ENCODE results near the gene PSMC2. TPM values are rescaled to one million over a fixed set of nuclear protein-coding genes. Genes with fewer than 3 reads are reported as not detected.

PSMC2 gene
- total and polyA plus RNA-seq, 2 donors (not counting 1 experiment from before 2014, with no cell fraction given): 29.8 to 51.1 TPM

- CTCF ChIA-PET: no interaction called here
- Mint-ChIP-seq H3K27me3 (peaks cover 7% of the 10 kb centered on the region), H3K9me3 (ENCODE audit: insufficient read depth) (no peaks in the 10 kb centered on the region), H3K27ac (no peak overlapping the region), H3K4me3 (no peak overlapping the region), H3K4me1 (no peaks in the 10 kb centered on the region)
- intact Hi-C loops (cut with micrococcal nuclease): no loop called here
- DNase-seq: no peak
- Histone ChIP-seq H3K4me2 (replicated peaks; ENCODE audit: low read depth, low read length, poor library complexity, severe bottlenecking) (no peak overlapping the region), H3K79me2 (ENCODE audit: control insufficient read depth, insufficient read depth, low read length) (no peaks in the 10 kb centered on the region), H4K20me1 (ENCODE audit: control insufficient read depth, insufficient read depth, low read length, poor library complexity, severe bottlenecking) (no peaks in the 10 kb centered on the region), H3K4me1 (ENCODE audit: control insufficient read depth in 2 of 2, insufficient read depth in 2 of 2, low read length in 2 of 2) (no peaks in the 10 kb centered on the region), H3K9me3 (ENCODE audit: control extremely low read depth in 1 of 3, control insufficient read depth in 2 of 3, insufficient read depth in 1 of 3, low read length in 2 of 3) (no peaks in the 10 kb centered on the region), H2AFZ (ENCODE audit: insufficient read depth, low read depth, low read length, poor library complexity, severe bottlenecking) (no peak overlapping the region), H3K27me3 (replicated peaks in 1 of 4; ENCODE audit: control extremely low read depth in 1 of 4, control insufficient read depth in 3 of 4, insufficient read depth in 4 of 4, low read length in 3 of 4) (peaks cover 0 to 3% (median 0%) of the 10 kb centered on the region in 4 experiments), H3K4me3 (ENCODE audit: control extremely low read depth in 1 of 5, extremely low read depth in 1 of 5, insufficient read depth in 1 of 5, low read depth in 2 of 5, low read length in 4 of 5) (no peak overlapping the region), H3K36me3 (replicated peaks in 1 of 2; ENCODE audit: control extremely low read depth in 1 of 2, control insufficient read depth in 1 of 2, extremely low read depth in 1 of 2, insufficient read depth in 2 of 2, low read length in 1 of 2) (no peaks in the 10 kb centered on the region), H3K9ac (ENCODE audit: low read length) (no peak overlapping the region), H3K27ac (ENCODE audit: low read length in 2 of 2) (no peak overlapping the region)
- POLR2A ChIA-PET: no interaction called here
- TF ChIP-seq CTCF (IDR thresholded peaks at IDR 0.05): no peak
- TF ChIP-seq EZH2 (IDR thresholded peaks at IDR 0.05; ENCODE audit: borderline replicate concordance, insufficient read depth, low read depth, low read length, poor library complexity, severe bottlenecking): no peak
- no peak for ATAC-seq (ENCODE audit: low read depth)
- WGBS (ENCODE audit: insufficient coverage): 100% methylated on average over 1 of the region's 4 CpGs
Measured at GRCh38 chr7:103394566-103394965, 47.1 kb downstream of the PSMC2 start.

GRCh38 chr7:103395071-103395470 lies 47.6 kb downstream of the PSMC2 start:
- intact Hi-C loops (cut with micrococcal nuclease): no loop called here
- peaks cover 0 to 3% (median 0%) of the 10 kb centered on the region in 4 experiments for H3K27me3 ChIP-seq (replicated peaks in 1 of 4; ENCODE audit: control extremely low read depth in 1 of 4, control insufficient read depth in 3 of 4, insufficient read depth in 4 of 4, low read length in 3 of 4)
- ChIA-PET CTCF (no interaction called here), POLR2A (no interaction called here)
- peaks cover under 1% of the 10 kb centered on the region for H3K9me3 Mint-ChIP-seq (ENCODE audit: insufficient read depth)
- H4K20me1 ChIP-seq (ENCODE audit: control insufficient read depth, insufficient read depth, low read length, poor library complexity, severe bottlenecking): no peaks in the 10 kb centered on the region
- no peak overlapping the region for H3K27ac ChIP-seq (ENCODE audit: low read length in 2 of 2)
- no peaks in the 10 kb centered on the region for H3K36me3 ChIP-seq (replicated peaks in 1 of 2; ENCODE audit: control extremely low read depth in 1 of 2, control insufficient read depth in 1 of 2, extremely low read depth in 1 of 2, insufficient read depth in 2 of 2, low read length in 1 of 2)
- TF ChIP-seq EZH2 (IDR thresholded peaks at IDR 0.05; ENCODE audit: borderline replicate concordance, insufficient read depth, low read depth, low read length, poor library complexity, severe bottlenecking): no peak
- TF ChIP-seq CTCF (IDR thresholded peaks at IDR 0.05): no peak
- DNase-seq (no peak), ATAC-seq (ENCODE audit: low read depth) (no peak)
- H3K4me3 ChIP-seq (ENCODE audit: control extremely low read depth in 1 of 5, extremely low read depth in 1 of 5, insufficient read depth in 1 of 5, low read depth in 2 of 5, low read length in 4 of 5): no peak overlapping the region
- H3K4me1 ChIP-seq (ENCODE audit: control insufficient read depth in 2 of 2, insufficient read depth in 2 of 2, low read length in 2 of 2): no peaks in the 10 kb centered on the region
- peaks cover 7% of the 10 kb centered on the region for H3K27me3 Mint-ChIP-seq
- H3K79me2 ChIP-seq (ENCODE audit: control insufficient read depth, insufficient read depth, low read length): no peaks in the 10 kb centered on the region
- no peak overlapping the region for H3K9ac ChIP-seq (ENCODE audit: low read length)
- WGBS (ENCODE audit: insufficient coverage): no CpG with 5 or more reads among the region's 1 CpG
- no peak overlapping the region for H3K4me3 Mint-ChIP-seq
- H3K9me3 ChIP-seq (ENCODE audit: control extremely low read depth in 1 of 3, control insufficient read depth in 2 of 3, insufficient read depth in 1 of 3, low read length in 2 of 3): no peaks in the 10 kb centered on the region
- no peak overlapping the region for H3K4me2 ChIP-seq (replicated peaks; ENCODE audit: low read depth, low read length, poor library complexity, severe bottlenecking)
- H2AFZ ChIP-seq (ENCODE audit: insufficient read depth, low read depth, low read length, poor library complexity, severe bottlenecking): no peak overlapping the region
- H3K27ac Mint-ChIP-seq: no peak overlapping the region
- H3K4me1 Mint-ChIP-seq: no peaks in the 10 kb centered on the region
